Measurements from ENCODE around the gene SRM. TPM values are rescaled to one million over a fixed set of nuclear protein-coding genes. Genes with fewer than 3 reads are reported as not detected.

The SRM gene
- total and polyA plus RNA-seq, 3 donors from 2014 or later = 57.8 to 78.4 (median 61.4) TPM

- peaks cover 10% of the 10 kb centered on the region for H3K4me1 ChIP-seq
- H3K9me3 ChIP-seq = no peaks in the 10 kb centered on the region
- H3K27me3 ChIP-seq = no peaks in the 10 kb centered on the region
- H3K4me3 ChIP-seq = no peak overlapping the region
- 84 to 98% methylated on average over 9 to 20 of the region's 22 CpGs for WGBS, 2 donors
- DNase-seq = no peak
- TF ChIP-seq POLR2A (IDR thresholded peaks at IDR 0.05) (no peak), CTCF (IDR thresholded peaks at IDR 0.05) (no peak)
- no peaks in the 10 kb centered on the region for H3K36me3 ChIP-seq (ENCODE audit: low read depth, missing control alignments)
- intact Hi-C loops (cut with DNase I; ENCODE audit: low total_unique reads) = no loop called here
- H3K27ac ChIP-seq = no peak overlapping the region
Observed at GRCh38 chr1:11054666-11055065, 5.2 kb downstream of the SRM start.

- no peak overlapping the region for H3K27ac ChIP-seq
- intact Hi-C loops (cut with DNase I; ENCODE audit: low total_unique reads) = no loop called here
- 89 to 91% methylated on average over 3 to 7 of the region's 7 CpGs for WGBS, 2 donors
- TF ChIP-seq CTCF (IDR thresholded peaks at IDR 0.05) (no peak), POLR2A (IDR thresholded peaks at IDR 0.05) (no peak)
- H3K36me3 ChIP-seq (ENCODE audit: low read depth, missing control alignments) = no peaks in the 10 kb centered on the region
- H3K4me3 ChIP-seq = no peak overlapping the region
- no peaks in the 10 kb centered on the region for H3K9me3 ChIP-seq
- no peaks in the 10 kb centered on the region for H3K27me3 ChIP-seq
- no peak for DNase-seq
- H3K4me1 ChIP-seq = peaks cover 7% of the 10 kb centered on the region
Observed at GRCh38 chr1:11054181-11054580, 5.6 kb downstream of the SRM start.

GRCh38 chr1:11053758-11054137, 6.1 kb downstream of the SRM start:
- Histone ChIP-seq H3K27ac (no peak overlapping the region), H3K36me3 (ENCODE audit: low read depth, missing control alignments) (no peaks in the 10 kb centered on the region), H3K27me3 (no peaks in the 10 kb centered on the region), H3K4me3 (no peak overlapping the region), H3K9me3 (no peaks in the 10 kb centered on the region), H3K4me1 (peaks cover 3% of the 10 kb centered on the region)
- WGBS, 2 donors = 59 to 67% methylated on average over 5 to 10 of the region's 10 CpGs
- TF ChIP-seq CTCF (IDR thresholded peaks at IDR 0.05) = no peak
- intact Hi-C loops (cut with DNase I; ENCODE audit: low total_unique reads) = no loop called here
- DNase-seq = no peak

GRCh38 chr1:11052839-11053757, 6.7 kb downstream of the SRM start:
- no peaks in the 10 kb centered on the region for H3K27me3 ChIP-seq
- WGBS, 2 donors = 44% methylated on average over 27 of the region's 29 CpGs; no CpG with 5 or more reads in 1 of the 2 donors
- no peak for DNase-seq
- no peak overlapping the region for H3K27ac ChIP-seq
- no peaks in the 10 kb centered on the region for H3K9me3 ChIP-seq
- no peak overlapping the region for H3K4me3 ChIP-seq
- intact Hi-C loops (cut with DNase I; ENCODE audit: low total_unique reads) = no loop called here
- H3K36me3 ChIP-seq (ENCODE audit: low read depth, missing control alignments) = no peaks in the 10 kb centered on the region
- no peaks in the 10 kb centered on the region for H3K4me1 ChIP-seq
- TF ChIP-seq CTCF (IDR thresholded peaks at IDR 0.05) (no peak), POLR2A (IDR thresholded peaks at IDR 0.05) (no peak)

Measured in testis (tissue), 3 donors.